ENCODE measurements around the gene PRUNE1.

DNA sequence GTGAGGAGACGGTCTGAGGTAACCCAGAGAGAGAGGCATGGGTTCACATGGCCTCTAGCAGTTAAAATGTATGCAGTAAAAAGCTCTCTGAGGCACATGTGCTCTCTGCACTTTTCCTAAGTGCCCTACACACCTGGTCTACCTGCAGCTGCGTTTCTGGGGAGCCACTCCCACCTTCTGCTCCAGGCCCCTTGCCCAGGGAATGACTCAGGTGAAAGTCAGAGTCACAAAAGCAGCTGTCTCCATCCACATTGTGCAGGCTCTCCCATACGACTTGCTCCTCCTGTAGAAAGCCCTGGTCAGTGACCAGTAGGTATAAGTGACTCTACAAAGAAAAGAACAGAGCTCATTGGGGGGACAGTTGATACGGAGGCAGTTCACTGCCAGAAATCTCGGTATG, 10.3 kb upstream of the PRUNE1 start:
- TF ChIP-seq, protein P1, sequence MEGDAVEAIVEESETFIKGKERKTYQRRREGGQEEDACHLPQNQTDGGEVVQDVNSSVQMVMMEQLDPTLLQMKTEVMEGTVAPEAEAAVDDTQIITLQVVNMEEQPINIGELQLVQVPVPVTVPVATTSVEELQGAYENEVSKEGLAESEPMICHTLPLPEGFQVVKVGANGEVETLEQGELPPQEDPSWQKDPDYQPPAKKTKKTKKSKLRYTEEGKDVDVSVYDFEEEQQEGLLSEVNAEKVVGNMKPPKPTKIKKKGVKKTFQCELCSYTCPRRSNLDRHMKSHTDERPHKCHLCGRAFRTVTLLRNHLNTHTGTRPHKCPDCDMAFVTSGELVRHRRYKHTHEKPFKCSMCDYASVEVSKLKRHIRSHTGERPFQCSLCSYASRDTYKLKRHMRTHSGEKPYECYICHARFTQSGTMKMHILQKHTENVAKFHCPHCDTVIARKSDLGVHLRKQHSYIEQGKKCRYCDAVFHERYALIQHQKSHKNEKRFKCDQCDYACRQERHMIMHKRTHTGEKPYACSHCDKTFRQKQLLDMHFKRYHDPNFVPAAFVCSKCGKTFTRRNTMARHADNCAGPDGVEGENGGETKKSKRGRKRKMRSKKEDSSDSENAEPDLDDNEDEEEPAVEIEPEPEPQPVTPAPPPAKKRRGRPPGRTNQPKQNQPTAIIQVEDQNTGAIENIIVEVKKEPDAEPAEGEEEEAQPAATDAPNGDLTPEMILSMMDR (IDR thresholded peaks at IDR 0.05), result no peak
- no peak for TF ChIP-seq POLR2A (IDR thresholded peaks at IDR 0.05)

Measured in Peyer's patch (tissue), 4 donors.